Kidney epithelial cell (primary cell): ENCODE data around the gene PHPT1. TPM values are rescaled to one million over a fixed set of nuclear protein-coding genes. Genes with fewer than 3 reads are reported as not detected.
A peak's percentile ranks its signal among the peaks of the same experiment; 100 is the strongest.
"Not testable (repeated sequence)": the region's sequence is repeated elsewhere in the genome, so short reads cannot be mapped to it uniquely, and the experiment has no call there.

Source experiments
- DNase-seq: peaks from one replicate; pipeline ENCODE4 v3.0.0-alpha.2; 2010; ENCODE audit warnings: low read depth
- H3K27me3 ChIP-seq: 2 replicates; pipeline ENCODE4 v1.6.0; 2011; ENCODE audit warnings: low read length; ENCODE audit not compliant: control insufficient read depth, insufficient read depth
- H3K36me3 ChIP-seq: 2 replicates; pipeline ENCODE4 v1.5.1; 2011; ENCODE audit warnings: low read length; ENCODE audit not compliant: control insufficient read depth, insufficient read depth
- H3K4me3 ChIP-seq: 2 replicates; pipeline ENCODE4 v1.5.1; 2011; ENCODE audit warnings: low read depth, mild to moderate bottlenecking, control low read depth, low read length
- total RNA-seq: library from RNA; depleted of rRNA; stranded (reverse); fragments of >200 nt; gene quantifications from 2 replicates; pipeline ENCODE4 v1.2.3, GENCODE V29; 2015
- TF ChIP-seq, protein P1 (sequence below): IDR thresholded peaks from 2 replicates; pipeline ENCODE4 v1.5.1; 2011; ENCODE audit warnings: mild to moderate bottlenecking, moderate library complexity, low read length, control low read depth, inconsistent platforms; ENCODE audit not compliant: insufficient read depth, poor library complexity, severe bottlenecking

The PHPT1 gene
- total RNA-seq, 1 donor from 2014 or later: 129 TPM

DNA sequence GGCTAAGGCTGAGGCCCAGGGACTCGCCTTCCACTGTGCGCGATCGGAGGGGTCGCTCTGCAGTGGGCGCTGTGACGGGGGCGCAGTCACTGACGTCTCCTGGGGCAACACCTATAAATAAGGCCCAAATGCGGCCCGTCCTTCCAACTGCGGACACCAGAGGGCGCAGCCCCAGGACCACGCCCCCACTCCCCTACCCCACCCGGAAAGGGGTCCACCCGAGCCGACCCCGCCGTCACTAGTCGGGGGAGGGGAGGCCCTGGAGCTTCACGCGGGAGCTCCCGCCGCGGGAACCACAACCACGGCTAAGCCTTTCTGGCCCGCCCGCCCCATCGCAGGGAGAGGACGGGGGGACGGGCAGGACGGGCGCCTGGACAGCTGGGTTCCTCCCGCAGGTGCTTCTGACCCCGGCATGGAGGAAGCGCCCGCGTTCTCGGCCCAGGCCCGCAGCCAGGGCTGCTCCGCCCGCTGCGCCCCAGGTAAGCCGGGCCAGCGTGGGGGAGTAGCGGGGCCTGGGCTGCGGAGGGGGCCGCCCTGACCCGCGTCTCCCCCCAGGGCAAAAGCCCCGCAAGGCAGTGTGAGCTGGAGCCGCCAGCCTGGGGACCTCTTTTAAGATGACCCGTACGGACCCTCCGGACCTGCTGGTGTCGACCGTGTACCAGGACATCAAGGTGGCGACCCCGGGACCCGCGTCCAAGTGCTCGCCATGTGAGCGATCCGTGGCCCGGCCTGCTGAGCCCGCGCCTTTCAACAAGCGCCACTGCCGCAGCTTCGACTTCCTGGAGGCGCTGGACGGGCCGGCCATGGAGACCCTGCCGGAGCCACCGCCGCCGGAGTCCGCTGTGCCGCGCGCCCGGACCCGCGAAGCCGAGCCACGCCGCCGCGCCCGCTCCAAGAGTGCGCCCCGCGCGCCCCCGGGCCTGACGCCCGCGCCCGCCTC is 5.1 kb upstream of the PHPT1 start:
- peaks cover 40% of the 10 kb centered on the region for H3K27me3 ChIP-seq
- not testable (repeated sequence) for H3K36me3 ChIP-seq, DNase-seq, H3K4me3 ChIP-seq
- TF ChIP-seq, protein P1, sequence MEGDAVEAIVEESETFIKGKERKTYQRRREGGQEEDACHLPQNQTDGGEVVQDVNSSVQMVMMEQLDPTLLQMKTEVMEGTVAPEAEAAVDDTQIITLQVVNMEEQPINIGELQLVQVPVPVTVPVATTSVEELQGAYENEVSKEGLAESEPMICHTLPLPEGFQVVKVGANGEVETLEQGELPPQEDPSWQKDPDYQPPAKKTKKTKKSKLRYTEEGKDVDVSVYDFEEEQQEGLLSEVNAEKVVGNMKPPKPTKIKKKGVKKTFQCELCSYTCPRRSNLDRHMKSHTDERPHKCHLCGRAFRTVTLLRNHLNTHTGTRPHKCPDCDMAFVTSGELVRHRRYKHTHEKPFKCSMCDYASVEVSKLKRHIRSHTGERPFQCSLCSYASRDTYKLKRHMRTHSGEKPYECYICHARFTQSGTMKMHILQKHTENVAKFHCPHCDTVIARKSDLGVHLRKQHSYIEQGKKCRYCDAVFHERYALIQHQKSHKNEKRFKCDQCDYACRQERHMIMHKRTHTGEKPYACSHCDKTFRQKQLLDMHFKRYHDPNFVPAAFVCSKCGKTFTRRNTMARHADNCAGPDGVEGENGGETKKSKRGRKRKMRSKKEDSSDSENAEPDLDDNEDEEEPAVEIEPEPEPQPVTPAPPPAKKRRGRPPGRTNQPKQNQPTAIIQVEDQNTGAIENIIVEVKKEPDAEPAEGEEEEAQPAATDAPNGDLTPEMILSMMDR: peak; percentile 51

DNA sequence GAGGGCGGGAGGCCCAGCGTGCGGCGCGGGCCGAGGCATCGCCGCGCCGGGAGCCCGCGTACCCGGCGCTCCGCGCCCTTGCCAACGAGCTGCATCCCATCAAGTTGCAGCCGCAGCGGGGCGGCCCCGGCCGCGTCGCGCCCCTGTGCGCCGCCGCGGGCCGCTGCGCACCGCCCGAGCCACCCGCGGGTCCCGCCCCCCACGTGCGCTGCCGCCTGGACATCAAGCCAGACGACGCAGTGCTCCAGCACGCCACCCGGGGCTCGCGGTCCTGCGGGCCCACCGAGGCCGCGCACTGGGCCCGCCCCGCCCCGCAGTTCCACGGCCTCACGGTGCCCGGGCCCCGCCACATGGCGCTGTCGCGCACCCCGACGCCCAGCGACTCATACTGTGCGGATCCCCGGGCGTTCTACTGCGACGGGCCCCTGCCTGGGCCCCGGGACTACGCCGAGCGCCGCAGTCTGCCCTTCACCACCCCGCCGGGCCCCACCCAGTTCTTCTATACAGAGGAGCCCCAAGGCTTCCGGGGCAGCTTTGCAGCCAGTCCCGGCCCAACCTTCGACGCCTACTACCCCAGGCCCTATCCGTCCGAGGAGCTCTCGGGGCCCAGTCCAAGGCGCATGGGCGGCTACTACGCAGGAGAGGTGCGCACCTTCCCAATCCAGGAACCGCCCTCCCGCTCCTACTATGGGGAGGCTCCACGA is 4.3 kb upstream of the PHPT1 start:
- H3K36me3 ChIP-seq: no peaks in the 10 kb centered on the region
- DNase-seq: no peak
- TF ChIP-seq, protein P1: no peak
- no peak overlapping the region for H3K4me3 ChIP-seq
- H3K27me3 ChIP-seq: peaks cover 40% of the 10 kb centered on the region

DNA sequence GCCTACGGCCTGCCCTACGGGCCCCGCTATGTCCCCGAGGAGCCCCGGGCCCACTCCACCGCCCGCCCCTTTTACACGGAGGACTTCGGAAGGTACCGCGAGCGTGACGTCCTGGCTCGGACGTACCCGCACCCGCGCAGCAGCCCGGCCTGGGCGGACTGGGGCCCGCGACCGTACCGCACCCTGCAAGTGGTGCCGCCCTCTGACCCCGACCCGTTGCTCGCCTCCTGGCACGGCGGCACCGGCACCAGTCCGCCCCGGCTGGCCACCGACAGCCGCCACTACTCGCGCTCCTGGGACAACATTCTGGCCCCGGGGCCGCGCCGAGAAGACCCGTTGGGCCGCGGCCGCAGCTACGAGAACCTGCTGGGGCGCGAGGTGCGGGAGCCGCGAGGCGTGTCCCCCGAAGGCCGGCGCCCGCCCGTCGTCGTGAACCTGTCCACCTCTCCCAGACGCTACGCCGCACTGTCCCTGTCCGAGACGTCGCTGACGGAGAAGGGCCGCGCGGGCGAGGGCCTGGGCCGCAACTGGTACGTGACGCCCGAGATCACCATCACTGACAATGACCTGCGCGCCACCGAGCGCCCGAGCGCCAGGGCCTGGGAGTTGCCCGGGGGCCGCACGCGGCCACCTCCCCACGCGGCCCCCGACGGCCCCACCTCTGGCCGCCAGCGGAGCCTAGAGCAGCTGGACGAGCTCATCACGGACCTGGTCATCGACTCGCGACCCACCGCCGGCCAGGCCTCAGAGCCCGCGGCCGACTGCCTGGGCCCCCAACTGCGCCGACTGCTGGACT is 3.5 kb upstream of the PHPT1 start:
- H3K4me3 ChIP-seq: no peak overlapping the region
- peaks cover 40% of the 10 kb centered on the region for H3K27me3 ChIP-seq

DNA sequence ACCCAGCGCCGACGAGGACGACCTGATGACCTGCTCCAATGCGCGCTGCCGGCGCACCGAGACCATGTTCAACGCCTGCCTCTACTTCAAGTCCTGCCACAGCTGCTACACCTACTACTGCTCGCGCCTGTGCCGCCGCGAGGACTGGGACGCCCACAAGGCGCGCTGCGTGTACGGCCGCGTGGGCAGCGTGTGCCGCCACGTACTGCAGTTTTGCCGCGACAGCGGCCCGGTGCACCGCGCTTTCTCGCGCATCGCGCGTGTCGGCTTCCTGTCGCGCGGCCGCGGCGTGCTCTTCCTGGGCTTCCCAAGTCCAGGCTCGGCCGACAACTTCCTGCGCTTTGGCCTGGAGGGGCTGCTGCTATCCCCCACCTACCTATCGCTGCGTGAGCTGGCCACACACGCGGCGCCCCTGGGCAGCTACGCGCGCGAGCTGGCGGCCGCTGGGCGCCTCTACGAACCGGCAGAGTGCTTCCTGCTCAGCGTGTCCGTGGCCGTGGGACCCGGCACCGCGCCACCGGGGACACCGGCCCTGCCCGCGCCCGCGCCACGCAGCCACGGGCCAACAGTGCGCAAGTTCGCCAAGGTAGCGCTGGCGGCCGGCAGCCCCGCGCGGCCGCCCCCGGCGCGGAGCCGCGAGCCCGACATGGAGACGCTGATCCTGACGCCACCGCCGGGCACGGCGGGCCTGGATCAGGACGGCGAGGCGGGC is 2.7 kb upstream of the PHPT1 start:
- peaks cover 40% of the 10 kb centered on the region for H3K27me3 ChIP-seq
- peaks cover 1% of the 10 kb centered on the region for H3K36me3 ChIP-seq
- no peak for DNase-seq
- TF ChIP-seq, protein P1: no peak
- H3K4me3 ChIP-seq: peak overlapping the region; percentile 25

More for the DNA sequence above, 3.5 kb upstream of the PHPT1 start:
- TF ChIP-seq, protein P1: no peak
- H3K36me3 ChIP-seq: no peaks in the 10 kb centered on the region
- no peak for DNase-seq

DNA sequence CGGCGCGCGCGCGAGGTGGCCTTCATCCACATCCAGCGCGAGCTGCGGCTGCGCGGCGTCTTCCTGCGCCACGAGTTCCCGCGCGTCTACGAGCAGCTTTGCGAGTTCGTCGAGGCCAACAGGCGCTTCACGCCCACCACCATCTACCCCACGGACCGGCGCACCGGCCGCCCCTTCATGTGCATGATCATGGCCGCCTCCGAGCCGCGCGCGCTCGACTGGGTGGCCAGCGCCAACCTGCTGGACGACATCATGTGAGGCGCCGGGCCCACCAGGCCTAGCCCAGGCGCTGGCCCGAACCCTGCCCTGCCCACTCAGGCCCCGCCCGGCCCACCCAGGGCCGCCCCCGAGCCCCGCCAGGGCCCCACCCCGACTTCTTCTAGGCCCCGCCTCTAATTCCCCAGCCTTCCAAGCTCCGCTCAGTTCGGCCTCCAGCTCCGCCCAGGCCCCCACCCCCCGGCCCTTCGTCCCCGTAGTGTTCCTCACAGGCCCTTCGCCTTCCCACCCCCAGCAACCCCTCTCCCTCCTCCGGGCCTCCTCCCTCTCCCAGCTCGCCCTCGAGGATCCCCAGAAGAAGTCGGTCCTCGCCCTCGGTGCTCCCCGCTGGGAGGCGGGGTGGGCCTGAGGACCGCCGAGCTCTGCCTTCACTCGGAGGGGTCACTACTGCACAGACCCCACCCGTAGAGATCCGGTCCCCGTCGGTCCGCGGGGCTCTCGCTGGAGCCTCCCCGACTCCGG is 2.0 kb upstream of the PHPT1 start:
- Histone ChIP-seq H3K4me3 (peak overlapping the region; percentile 55), H3K27me3 (peaks cover 40% of the 10 kb centered on the region), H3K36me3 (peaks cover 2% of the 10 kb centered on the region)
- TF ChIP-seq, protein P1: no peak
- no peak for DNase-seq
